Measurements from ENCODE around the gene APOBEC3B.

DNA sequence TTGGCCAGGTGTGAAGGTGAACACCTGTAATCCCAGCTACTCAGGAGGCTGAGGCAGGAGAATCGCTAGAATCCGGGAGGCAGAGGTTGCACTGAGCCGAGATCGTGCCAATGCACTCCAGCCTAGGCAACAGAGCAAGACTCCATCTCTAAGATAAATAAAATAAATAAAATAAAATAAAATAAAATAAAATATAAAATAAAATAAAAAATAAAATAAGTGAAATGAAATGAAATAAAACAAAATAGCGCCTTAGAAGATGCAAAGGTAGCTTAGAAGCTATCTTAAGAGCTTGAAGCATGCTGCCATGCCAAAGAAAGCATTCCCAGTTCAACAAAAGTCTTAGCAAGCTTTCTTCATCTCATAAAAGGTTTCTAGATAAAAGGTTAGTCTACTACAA, 25.0 kb downstream of the APOBEC3B start:
- no peak for TF ChIP-seq EZH2 (IDR thresholded peaks at IDR 0.05; ENCODE audit: borderline replicate concordance, low read length)
- TF ChIP-seq, protein P1, sequence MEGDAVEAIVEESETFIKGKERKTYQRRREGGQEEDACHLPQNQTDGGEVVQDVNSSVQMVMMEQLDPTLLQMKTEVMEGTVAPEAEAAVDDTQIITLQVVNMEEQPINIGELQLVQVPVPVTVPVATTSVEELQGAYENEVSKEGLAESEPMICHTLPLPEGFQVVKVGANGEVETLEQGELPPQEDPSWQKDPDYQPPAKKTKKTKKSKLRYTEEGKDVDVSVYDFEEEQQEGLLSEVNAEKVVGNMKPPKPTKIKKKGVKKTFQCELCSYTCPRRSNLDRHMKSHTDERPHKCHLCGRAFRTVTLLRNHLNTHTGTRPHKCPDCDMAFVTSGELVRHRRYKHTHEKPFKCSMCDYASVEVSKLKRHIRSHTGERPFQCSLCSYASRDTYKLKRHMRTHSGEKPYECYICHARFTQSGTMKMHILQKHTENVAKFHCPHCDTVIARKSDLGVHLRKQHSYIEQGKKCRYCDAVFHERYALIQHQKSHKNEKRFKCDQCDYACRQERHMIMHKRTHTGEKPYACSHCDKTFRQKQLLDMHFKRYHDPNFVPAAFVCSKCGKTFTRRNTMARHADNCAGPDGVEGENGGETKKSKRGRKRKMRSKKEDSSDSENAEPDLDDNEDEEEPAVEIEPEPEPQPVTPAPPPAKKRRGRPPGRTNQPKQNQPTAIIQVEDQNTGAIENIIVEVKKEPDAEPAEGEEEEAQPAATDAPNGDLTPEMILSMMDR (IDR thresholded peaks at IDR 0.05; ENCODE audit: low read length), result no peak

Data from OCI-LY1 (cell line).